Uterine smooth muscle cell (primary cell): ENCODE measurements around the gene HECTD1. TPM values are rescaled to one million over a fixed set of nuclear protein-coding genes. Genes with fewer than 3 reads are reported as not detected.

ENCODE experiments used
- total RNA-seq: library from RNA; depleted of rRNA; stranded (reverse); fragments of >200 nt; gene quantifications from 2 replicates; pipeline ENCODE4 v1.2.3, GENCODE V29; 2014

The HECTD1 gene
- total RNA-seq = 276 and 277 TPM in 2 replicates

GRCh38 chr14:31207755-31208545 lies at the start of gene HECTD1:
Gene HECTD1, minus strand, starts transcription at chr14:31207793. Its CDS starts 1,857 bp downstream, at chr14:31205936.

Other genes starting within 250 kb of the HECTD1 start
- gene AP4S1, start 182.1 kb downstream of the HECTD1 start, total RNA-seq = 4.9 and 6.4 TPM in 2 replicates
- 75.1 and 78.8 TPM in 2 replicates for gene STRN3, start 181.4 kb downstream of the HECTD1 start, total RNA-seq
- 46.1 and 65.2 TPM in 2 replicates for gene HEATR5A, start 212.8 kb upstream of the HECTD1 start, total RNA-seq
- 43.0 and 48.9 TPM in 2 replicates for gene DTD2, start 249.7 kb upstream of the HECTD1 start, total RNA-seq